Measurements from ENCODE around the gene PLCB2. TPM values are rescaled to one million over a fixed set of nuclear protein-coding genes. Genes with fewer than 3 reads are reported as not detected.

Gene PLCB2
- total and polyA plus RNA-seq, 5 donors: 11.5 to 28.9 (median 19.5) TPM

GRCh38 chr15:40282869-40283614 lies 24.7 kb downstream of the PLCB2 start, which contains the start of gene ANKRD63:
Gene ANKRD63, minus strand, starts transcription at chr15:40283064. Its CDS starts 478 bp downstream, at chr15:40282586.
- Histone ChIP-seq H3K27ac (ENCODE audit: low read length) (no peak within 1 kb of the TSS), H3K4me1 (ENCODE audit: control insufficient read depth, insufficient read depth, low read length) (no peaks in the 10 kb centered on the region), H3K9me3 (ENCODE audit: control insufficient read depth, low read length) (no peaks in the 10 kb centered on the region), H3K4me3 (ENCODE audit: low read length) (peak within 1 kb of the TSS; percentile 32), H3K27me3 (ENCODE audit: control insufficient read depth, insufficient read depth) (no peaks in the 10 kb centered on the region)
- WGBS: 6% methylated on average over 76 of the region's 76 CpGs
- peak in 2 of 3 donors; percentile 78 to 79 for DNase-seq
- ATAC-seq: peak; percentile 25 to 40
- intact Hi-C loops (cut with DNase I): loop anchor here in 1 of 4 donors (10.0 kb wide), 1 partner anchor 132 kb away; no protein-coding TSS in a partner anchor

GRCh38 chr15:40282147-40282868 lies 25.4 kb downstream of the PLCB2 start:
- intact Hi-C loops (cut with DNase I): loop anchor here in 1 of 4 donors (10.0 kb wide), 1 partner anchor 132 kb away; no protein-coding TSS in a partner anchor
- H3K27me3 ChIP-seq (ENCODE audit: control insufficient read depth, insufficient read depth): no peaks in the 10 kb centered on the region
- no peak overlapping the region for H3K27ac ChIP-seq (ENCODE audit: low read length)
- no peaks in the 10 kb centered on the region for H3K9me3 ChIP-seq (ENCODE audit: control insufficient read depth, low read length)
- ATAC-seq (peak; percentile 6 to 17), DNase-seq (peak in 2 of 3 donors; percentile 77 to 79)
- whole genome bisulfite sequencing: 1% methylated on average over 92 of the region's 92 CpGs
- no peaks in the 10 kb centered on the region for H3K4me1 ChIP-seq (ENCODE audit: control insufficient read depth, insufficient read depth, low read length)
- H3K4me3 ChIP-seq (ENCODE audit: low read length): peak overlapping the region; percentile 32

GRCh38 chr15:40281801-40282146 lies 26.0 kb downstream of the PLCB2 start:
- intact Hi-C loops (cut with DNase I): loop anchor here in 1 of 4 donors (10.0 kb wide), 1 partner anchor 133 kb away; no protein-coding TSS in a partner anchor
- H3K4me1 ChIP-seq (ENCODE audit: control insufficient read depth, insufficient read depth, low read length): no peaks in the 10 kb centered on the region
- no peaks in the 10 kb centered on the region for H3K9me3 ChIP-seq (ENCODE audit: control insufficient read depth, low read length)
- DNase-seq (peak in 1 of 3 donors; percentile 55), ATAC-seq (no peak)
- no peak overlapping the region for H3K27ac ChIP-seq (ENCODE audit: low read length)
- H3K4me3 ChIP-seq (ENCODE audit: low read length): peak overlapping the region; percentile 32
- WGBS: 15% methylated on average over 51 of the region's 51 CpGs
- H3K27me3 ChIP-seq (ENCODE audit: control insufficient read depth, insufficient read depth): no peaks in the 10 kb centered on the region

- intact Hi-C loops (cut with DNase I): loop anchor here in 1 of 4 donors (10.0 kb wide), 1 partner anchor 134 kb away; no protein-coding TSS in a partner anchor
- H3K27me3 ChIP-seq (ENCODE audit: control insufficient read depth, insufficient read depth): no peaks in the 10 kb centered on the region
- H3K4me1 ChIP-seq (ENCODE audit: control insufficient read depth, insufficient read depth, low read length): no peaks in the 10 kb centered on the region
- H3K4me3 ChIP-seq (ENCODE audit: low read length): no peak overlapping the region
- DNase-seq (peak in 2 of 3 donors; percentile 47 to 61), ATAC-seq (no peak)
- H3K27ac ChIP-seq (ENCODE audit: low read length): no peak overlapping the region
- 54% methylated on average over 43 of the region's 43 CpGs for WGBS
- H3K9me3 ChIP-seq (ENCODE audit: control insufficient read depth, low read length): no peaks in the 10 kb centered on the region
These were observed 26.5 kb downstream of the PLCB2 start for GRCh38 chr15:40281057-40281800.

GRCh38 chr15:40280260-40281056 lies 27.3 kb downstream of the PLCB2 start:
- intact Hi-C loops (cut with DNase I): loop anchor here in 1 of 4 donors (10.0 kb wide), 1 partner anchor 134 kb away; no protein-coding TSS in a partner anchor
- Histone ChIP-seq H3K4me3 (ENCODE audit: low read length) (no peak overlapping the region), H3K4me1 (ENCODE audit: control insufficient read depth, insufficient read depth, low read length) (no peaks in the 10 kb centered on the region), H3K27ac (ENCODE audit: low read length) (no peak overlapping the region), H3K27me3 (ENCODE audit: control insufficient read depth, insufficient read depth) (no peaks in the 10 kb centered on the region), H3K9me3 (ENCODE audit: control insufficient read depth, low read length) (no peaks in the 10 kb centered on the region)
- WGBS: 46% methylated on average over 30 of the region's 30 CpGs
- peak in 2 of 3 donors; percentile 31 to 46 for DNase-seq
- ATAC-seq: no peak

- ATAC-seq (peak; percentile 55 to 74), DNase-seq (peak; percentile 72 to 92 (median 90))
- intact Hi-C loops (cut with DNase I): loop anchor here (2.0 to 10.0 kb wide), 6 partner anchors 31 to 235 kb away; no protein-coding TSS in a partner anchor
- WGBS: 25% methylated on average over 40 of the region's 40 CpGs
- Histone ChIP-seq H3K27ac (ENCODE audit: low read length) (no peak overlapping the region), H3K4me3 (ENCODE audit: low read length) (no peak overlapping the region), H3K4me1 (ENCODE audit: control insufficient read depth, insufficient read depth, low read length) (no peaks in the 10 kb centered on the region), H3K27me3 (ENCODE audit: control insufficient read depth, insufficient read depth) (no peaks in the 10 kb centered on the region), H3K9me3 (ENCODE audit: control insufficient read depth, low read length) (no peaks in the 10 kb centered on the region)
These were observed 28.1 kb downstream of the PLCB2 start for GRCh38 chr15:40279437-40280141.

- H3K4me3 ChIP-seq (ENCODE audit: low read length): no peak overlapping the region
- 51% methylated on average over 10 of the region's 10 CpGs for WGBS
- no peaks in the 10 kb centered on the region for H3K9me3 ChIP-seq (ENCODE audit: control insufficient read depth, low read length)
- intact Hi-C loops (cut with DNase I): loop anchor here (2.0 to 10.0 kb wide), 5 partner anchors 33 to 233 kb away; no protein-coding TSS in a partner anchor
- ATAC-seq (no peak), DNase-seq (peak in 2 of 3 donors; percentile 27 to 52)
- H3K4me1 ChIP-seq (ENCODE audit: control insufficient read depth, insufficient read depth, low read length): no peaks in the 10 kb centered on the region
- H3K27ac ChIP-seq (ENCODE audit: low read length): no peak overlapping the region
- H3K27me3 ChIP-seq (ENCODE audit: control insufficient read depth, insufficient read depth): no peaks in the 10 kb centered on the region
These were observed 29.7 kb downstream of the PLCB2 start for GRCh38 chr15:40278026-40278425.

GRCh38 chr15:40277471-40277870 lies 30.3 kb downstream of the PLCB2 start:
- no peak overlapping the region for H3K4me3 ChIP-seq (ENCODE audit: low read length)
- WGBS: 38% methylated on average over 16 of the region's 16 CpGs
- ATAC-seq (no peak), DNase-seq (peak in 2 of 3 donors; percentile 47 to 57)
- H3K27me3 ChIP-seq (ENCODE audit: control insufficient read depth, insufficient read depth): no peaks in the 10 kb centered on the region
- intact Hi-C loops (cut with DNase I): loop anchor here in 3 of 4 donors (5.0 to 10.0 kb wide), 3 partner anchors 35 to 233 kb away; no protein-coding TSS in a partner anchor
- H3K27ac ChIP-seq (ENCODE audit: low read length): no peak overlapping the region
- no peaks in the 10 kb centered on the region for H3K4me1 ChIP-seq (ENCODE audit: control insufficient read depth, insufficient read depth, low read length)
- no peaks in the 10 kb centered on the region for H3K9me3 ChIP-seq (ENCODE audit: control insufficient read depth, low read length)

- intact Hi-C loops (cut with DNase I): loop anchor here in 3 of 4 donors (5.0 to 10.0 kb wide), 3 partner anchors 35 to 232 kb away; no protein-coding TSS in a partner anchor
- DNase-seq (peak in 1 of 3 donors; percentile 16), ATAC-seq (no peak)
- Histone ChIP-seq H3K27me3 (ENCODE audit: control insufficient read depth, insufficient read depth) (no peaks in the 10 kb centered on the region), H3K9me3 (ENCODE audit: control insufficient read depth, low read length) (no peaks in the 10 kb centered on the region), H3K4me3 (ENCODE audit: low read length) (no peak overlapping the region), H3K4me1 (ENCODE audit: control insufficient read depth, insufficient read depth, low read length) (no peaks in the 10 kb centered on the region), H3K27ac (ENCODE audit: low read length) (no peak overlapping the region)
- WGBS: 61% methylated on average over 4 of the region's 4 CpGs
These were observed 30.8 kb downstream of the PLCB2 start for GRCh38 chr15:40276927-40277326.
